Tibial nerve (tissue), 4 donors: Measurements from ENCODE around the gene CCDC3.

ENCODE experiments used
- CTCF ChIP-seq, 5 experiments: fragments of 200-600 bp in 3 of 5; fragments of 450-650 bp in 2 of 5; sonication (generic) in 3 of 5; IDR thresholded peaks; one replicate each; pipeline ENCODE4 v1.5.1; 2016 to 2019; ENCODE audit warnings: antibody characterized with exemption in 5 of 5, mild to moderate bottlenecking in 3 of 5, moderate library complexity in 2 of 5
- EP300 ChIP-seq, 2 donors: sonication (generic); formaldehyde crosslinking; IDR thresholded peaks; one replicate each; pipeline ENCODE4 v1.6.1; 2017; ENCODE audit warnings: antibody characterized with exemption in 2 of 2, mild to moderate bottlenecking in 1 of 2
- POLR2A ChIP-seq, 2 donors: fragments of 450-650 bp; IDR thresholded peaks; one replicate each; pipeline ENCODE4 v1.6.1; 2017; ENCODE audit warnings: antibody characterized with exemption in 2 of 2, mild to moderate bottlenecking in 2 of 2, moderate library complexity in 2 of 2

GRCh38 chr10:13037832-13038231 is 36.3 kb upstream of the CCDC3 start:
- TF ChIP-seq CTCF (IDR thresholded peaks at IDR 0.05) (no peak), POLR2A (IDR thresholded peaks at IDR 0.05) (no peak), EP300 (IDR thresholded peaks at IDR 0.05) (no peak)
